ENCODE results near the gene VSTM4.

DNA sequence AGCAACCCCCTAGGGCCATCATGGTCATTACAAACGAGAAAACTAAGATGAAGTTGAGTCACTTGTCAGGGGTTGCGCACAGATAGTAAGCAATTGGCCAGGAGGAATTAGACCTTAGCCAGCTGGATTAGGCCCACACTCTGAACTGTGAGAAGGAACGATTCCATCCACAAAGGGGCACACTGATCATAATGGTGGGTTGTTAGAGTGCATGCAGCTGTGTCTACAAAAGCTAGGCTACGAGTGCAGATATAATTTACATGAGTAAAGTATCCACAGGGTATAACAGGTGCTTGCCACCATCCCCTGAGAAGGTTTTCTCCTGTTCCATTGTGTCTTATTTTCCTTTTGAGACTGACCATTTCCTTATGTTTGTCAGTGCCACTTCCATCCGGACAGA is 35.1 kb upstream of the VSTM4 start:
- TF ChIP-seq, protein P1, sequence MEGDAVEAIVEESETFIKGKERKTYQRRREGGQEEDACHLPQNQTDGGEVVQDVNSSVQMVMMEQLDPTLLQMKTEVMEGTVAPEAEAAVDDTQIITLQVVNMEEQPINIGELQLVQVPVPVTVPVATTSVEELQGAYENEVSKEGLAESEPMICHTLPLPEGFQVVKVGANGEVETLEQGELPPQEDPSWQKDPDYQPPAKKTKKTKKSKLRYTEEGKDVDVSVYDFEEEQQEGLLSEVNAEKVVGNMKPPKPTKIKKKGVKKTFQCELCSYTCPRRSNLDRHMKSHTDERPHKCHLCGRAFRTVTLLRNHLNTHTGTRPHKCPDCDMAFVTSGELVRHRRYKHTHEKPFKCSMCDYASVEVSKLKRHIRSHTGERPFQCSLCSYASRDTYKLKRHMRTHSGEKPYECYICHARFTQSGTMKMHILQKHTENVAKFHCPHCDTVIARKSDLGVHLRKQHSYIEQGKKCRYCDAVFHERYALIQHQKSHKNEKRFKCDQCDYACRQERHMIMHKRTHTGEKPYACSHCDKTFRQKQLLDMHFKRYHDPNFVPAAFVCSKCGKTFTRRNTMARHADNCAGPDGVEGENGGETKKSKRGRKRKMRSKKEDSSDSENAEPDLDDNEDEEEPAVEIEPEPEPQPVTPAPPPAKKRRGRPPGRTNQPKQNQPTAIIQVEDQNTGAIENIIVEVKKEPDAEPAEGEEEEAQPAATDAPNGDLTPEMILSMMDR (IDR thresholded peaks at IDR 0.05 in 2 of 3, conservative IDR thresholded peaks at IDR 0.05 in 1 of 3; ENCODE audit: borderline replicate concordance in 1 of 3, insufficient read depth in 1 of 3, low read depth in 2 of 3, low read length in 2 of 3), result no peak
- TF ChIP-seq SP1 (IDR thresholded peaks at IDR 0.05; ENCODE audit: low read depth), result no peak
- no peak for TF ChIP-seq JUND (IDR thresholded peaks at IDR 0.05)
- TF ChIP-seq POLR2AphosphoS5 (IDR thresholded peaks at IDR 0.05; ENCODE audit: low read depth, low read length), result no peak
- TF ChIP-seq EZH2phosphoT487 (IDR thresholded peaks at IDR 0.05; ENCODE audit: borderline replicate concordance), result no peak
